PC-3 (cell line): ENCODE results near the gene ARID5A. TPM values are rescaled to one million over a fixed set of nuclear protein-coding genes. Genes with fewer than 3 reads are reported as not detected.
A peak's percentile ranks its signal among the peaks of the same experiment; 100 is the strongest.

ENCODE experiments used
- ATAC-seq: fragments of 200-7000 bp; cut with Tn5 transposase; 2 replicates; pipeline ENCODE4 v1.9.1; 2020; ENCODE audit warnings: mild to moderate bottlenecking, moderate library complexity
- BruUV-seq: library from RNA; stranded (reverse); fragments of 400-500 nt; replicated peaks from 2 replicates; lab custom pipeline; 2021; lab: Mats Ljungman, UMichigan
- CTCF ChIA-PET: fragments of 300-600 bp; sonication (Branson Sonifier 250); formaldehyde crosslinking; loops from one replicate; lab custom pipeline; 2022; ENCODE audit warnings: antibody characterized with exemption; lab: Charles Lee
- POLR2A ChIA-PET: fragments of 300-600 bp; sonication (Branson Sonifier 250); formaldehyde crosslinking; loops from one replicate; lab custom pipeline; 2022; ENCODE audit warnings: antibody characterized with exemption; ENCODE audit not compliant: unreplicated experiment; lab: Charles Lee
- DNase-seq: peaks from one replicate; pipeline ENCODE4 v3.0.0-alpha.2; 2015
- H2AFZ ChIP-seq: fragments of 300-600 bp; sonication (generic); 2 replicates; pipeline ENCODE4 v1.6.0; 2016; ENCODE audit warnings: antibody characterized with exemption, low read length
- H3F3A ChIP-seq: fragments of 300-600 bp; sonication (generic); one replicate; pipeline ENCODE4 v1.6.0; 2017; ENCODE audit warnings: antibody characterized with exemption, low read length, control low read depth, mild to moderate bottlenecking; ENCODE audit not compliant: unreplicated experiment
- H3K27ac ChIP-seq: fragments of 300-600 bp; sonication (generic); 2 replicates; pipeline ENCODE4 v1.5.1; 2016; ENCODE audit warnings: mild to moderate bottlenecking, low read length
- H3K27me3 ChIP-seq: fragments of 300-600 bp; sonication (generic); 2 replicates; pipeline ENCODE4 v1.6.1; 2016; ENCODE audit warnings: low read length, mixed read lengths
- H3K36me3 ChIP-seq: fragments of 300-600 bp; sonication (generic); 2 replicates; pipeline ENCODE4 v1.6.1; 2016; ENCODE audit warnings: low read depth, mixed run types, low read length, mixed read lengths
- H3K4me1 ChIP-seq: fragments of 300-600 bp; sonication (generic); 2 replicates; pipeline ENCODE4 v1.5.1; 2016; ENCODE audit warnings: low read length; ENCODE audit not compliant: insufficient read depth
- H3K4me2 ChIP-seq: fragments of 300-600 bp; sonication (generic); 2 replicates; pipeline ENCODE4 v1.6.0; 2016; ENCODE audit warnings: low read length
- H3K4me3 ChIP-seq: fragments of 300-600 bp; sonication (generic); 2 replicates; pipeline ENCODE4 v1.5.1; 2016; ENCODE audit warnings: mild to moderate bottlenecking, low read length, mixed read lengths
- H3K79me2 ChIP-seq: fragments of 300-600 bp; sonication (generic); 2 replicates; pipeline ENCODE4 v1.6.1; 2017; ENCODE audit warnings: low read length, mixed read lengths
- H3K9ac ChIP-seq: fragments of 300-600 bp; sonication (generic); 2 replicates; pipeline ENCODE4 v1.6.0; 2016; ENCODE audit warnings: mild to moderate bottlenecking, low read length
- H3K9me2 ChIP-seq: fragments of 300-600 bp; sonication (generic); replicated peaks from 2 replicates; pipeline ENCODE4 v1.6.1; 2016; ENCODE audit warnings: mixed run types, low read length, mixed read lengths
- H3K9me3 ChIP-seq: fragments of 300-600 bp; sonication (generic); 2 replicates; pipeline ENCODE4 v1.6.1; 2016; ENCODE audit warnings: low read length, mixed read lengths
- H4K20me1 ChIP-seq: fragments of 300-600 bp; sonication (generic); 2 replicates; pipeline ENCODE4 v1.6.1; 2016; ENCODE audit warnings: low read length, mixed read lengths
- EZH2 ChIP-seq: fragments of 300-600 bp; sonication (generic); IDR thresholded peaks from one replicate; pipeline ENCODE4 v1.6.1; 2017; ENCODE audit warnings: antibody characterized with exemption, mild to moderate bottlenecking, low read length; ENCODE audit not compliant: unreplicated experiment
- EZH2phosphoT487 ChIP-seq: fragments of 300-600 bp; sonication (generic); IDR thresholded peaks from 2 replicates; pipeline ENCODE4 v1.6.1; 2018; ENCODE audit warnings: mild to moderate bottlenecking, antibody characterized with exemption, low read length, borderline replicate concordance
- intact Hi-C: fragments of 100-400 bp; cut with micrococcal nuclease; formaldehyde crosslinking; loops from 2 replicates; pipeline ENCODE4 v1.9.0; 2023
- total RNA-seq: library from RNA; depleted of rRNA; stranded (reverse); fragments of >200 nt; gene quantifications from 2 replicates; pipeline ENCODE4 v1.2.3, GENCODE V29; 2014
- TF ChIP-seq, protein P1 (sequence below): fragments of 300-600 bp; sonication (generic); conservative IDR thresholded peaks from 2 replicates; pipeline ENCODE4 v1.5.1; 2017; ENCODE audit warnings: antibody characterized with exemption, low read depth, mild to moderate bottlenecking, low read length

ARID5A gene
- total RNA-seq, 1 experiment from 2014 or later, result 8.2 TPM

DNA sequence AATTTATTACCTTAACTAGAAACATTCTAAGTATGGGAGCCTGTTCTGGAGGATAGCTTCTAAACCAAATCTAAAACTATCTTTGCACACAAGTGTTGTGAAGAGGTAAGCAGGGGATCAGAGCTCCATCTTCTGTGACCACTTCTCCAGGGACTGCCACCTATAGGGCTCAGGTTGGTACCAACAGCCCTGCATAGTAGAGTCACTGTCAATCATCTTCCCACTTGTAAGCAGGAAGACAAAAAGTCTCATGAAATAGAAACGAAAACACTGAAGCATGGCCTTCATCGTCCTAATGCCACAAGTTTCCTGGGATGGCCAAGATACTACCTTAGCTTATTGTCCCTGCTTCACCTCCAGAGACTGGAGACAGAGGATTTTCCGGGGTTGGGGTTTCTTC is 57.7 kb downstream of the ARID5A start:
- intact Hi-C loops, result no loop called here
- TF ChIP-seq, protein P1, sequence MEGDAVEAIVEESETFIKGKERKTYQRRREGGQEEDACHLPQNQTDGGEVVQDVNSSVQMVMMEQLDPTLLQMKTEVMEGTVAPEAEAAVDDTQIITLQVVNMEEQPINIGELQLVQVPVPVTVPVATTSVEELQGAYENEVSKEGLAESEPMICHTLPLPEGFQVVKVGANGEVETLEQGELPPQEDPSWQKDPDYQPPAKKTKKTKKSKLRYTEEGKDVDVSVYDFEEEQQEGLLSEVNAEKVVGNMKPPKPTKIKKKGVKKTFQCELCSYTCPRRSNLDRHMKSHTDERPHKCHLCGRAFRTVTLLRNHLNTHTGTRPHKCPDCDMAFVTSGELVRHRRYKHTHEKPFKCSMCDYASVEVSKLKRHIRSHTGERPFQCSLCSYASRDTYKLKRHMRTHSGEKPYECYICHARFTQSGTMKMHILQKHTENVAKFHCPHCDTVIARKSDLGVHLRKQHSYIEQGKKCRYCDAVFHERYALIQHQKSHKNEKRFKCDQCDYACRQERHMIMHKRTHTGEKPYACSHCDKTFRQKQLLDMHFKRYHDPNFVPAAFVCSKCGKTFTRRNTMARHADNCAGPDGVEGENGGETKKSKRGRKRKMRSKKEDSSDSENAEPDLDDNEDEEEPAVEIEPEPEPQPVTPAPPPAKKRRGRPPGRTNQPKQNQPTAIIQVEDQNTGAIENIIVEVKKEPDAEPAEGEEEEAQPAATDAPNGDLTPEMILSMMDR, result no peak
- H3K9me2 ChIP-seq, result no peaks in the 10 kb centered on the region
- H3K4me1 ChIP-seq, result no peaks in the 10 kb centered on the region
- ChIA-PET POLR2A (no interaction called here), CTCF (no interaction called here)
- no peak overlapping the region for H3K4me2 ChIP-seq
- H3K79me2 ChIP-seq, result no peaks in the 10 kb centered on the region
- H3K9ac ChIP-seq, result no peak overlapping the region
- H2AFZ ChIP-seq, result no peak overlapping the region
- H3K27ac ChIP-seq, result no peak overlapping the region
- no peaks in the 10 kb centered on the region for H3K27me3 ChIP-seq
- no peak overlapping the region for H3K4me3 ChIP-seq
- H3K36me3 ChIP-seq, result peaks cover 54% of the 10 kb centered on the region
- no peaks in the 10 kb centered on the region for H3F3A ChIP-seq
- DNase-seq, result no peak
- TSS peak; percentile 22 for BruUV-seq
- no peak for ATAC-seq
- H3K9me3 ChIP-seq, result no peaks in the 10 kb centered on the region
- H4K20me1 ChIP-seq, result no peaks in the 10 kb centered on the region

GRCh38 chr2:96594691-96595152 is 58.2 kb downstream of the ARID5A start:
- Histone ChIP-seq H3K79me2 (no peaks in the 10 kb centered on the region), H4K20me1 (no peaks in the 10 kb centered on the region), H3K4me3 (no peak overlapping the region), H3K9ac (no peak overlapping the region), H3K27me3 (no peaks in the 10 kb centered on the region), H3K4me1 (no peaks in the 10 kb centered on the region), H3F3A (no peaks in the 10 kb centered on the region), H3K4me2 (no peak overlapping the region), H3K9me2 (no peaks in the 10 kb centered on the region), H2AFZ (no peak overlapping the region), H3K36me3 (peaks cover 59% of the 10 kb centered on the region), H3K27ac (no peak overlapping the region), H3K9me3 (no peaks in the 10 kb centered on the region)
- TF ChIP-seq EZH2phosphoT487, result no peak
- TF ChIP-seq, protein P1, result no peak
- TF ChIP-seq EZH2, result no peak
- DNase-seq (no peak), ATAC-seq (no peak)
- POLR2A ChIA-PET, result no interaction called here
- CTCF ChIA-PET, result no interaction called here
- intact Hi-C loops, result no loop called here
- BruUV-seq, result no TSS peak

GRCh38 chr2:96596596-96596995 is 60.0 kb downstream of the ARID5A start:
- Histone ChIP-seq H3K27ac (no peak overlapping the region), H3K9me3 (no peaks in the 10 kb centered on the region), H3K4me2 (no peak overlapping the region), H3F3A (no peaks in the 10 kb centered on the region), H3K27me3 (no peaks in the 10 kb centered on the region), H2AFZ (no peak overlapping the region), H3K9ac (no peak overlapping the region), H3K36me3 (peaks cover 74% of the 10 kb centered on the region), H4K20me1 (no peaks in the 10 kb centered on the region), H3K4me3 (no peak overlapping the region), H3K9me2 (no peaks in the 10 kb centered on the region), H3K79me2 (no peaks in the 10 kb centered on the region), H3K4me1 (no peaks in the 10 kb centered on the region)
- no TSS peak for BruUV-seq
- intact Hi-C loops, result no loop called here
- DNase-seq (no peak), ATAC-seq (no peak)
- TF ChIP-seq EZH2phosphoT487 (no peak), EZH2 (no peak)
- TF ChIP-seq, protein P1, result no peak
- POLR2A ChIA-PET, result no interaction called here
- CTCF ChIA-PET, result no interaction called here
